Esophagus squamous epithelium (tissue), 4 donors: Measurements from ENCODE around the gene RHOH.
A peak's percentile ranks its signal among the peaks of the same experiment; 100 is the strongest.

Source experiments
- POLR2A ChIP-seq, 4 donors: fragments of 450-650 bp; IDR thresholded peaks; one replicate each; pipeline ENCODE4 v1.6.1; 2017; ENCODE audit warnings: antibody characterized with exemption in 4 of 4, mild to moderate bottlenecking in 4 of 4, moderate library complexity in 3 of 4
- TF ChIP-seq, protein P1 (sequence below), 6 experiments: fragments of 450-650 bp in 4 of 6; fragments of 200-600 bp in 2 of 6; sonication (generic) in 2 of 6; IDR thresholded peaks; one replicate each; pipeline ENCODE4 v1.5.1; 2016 to 2019; ENCODE audit warnings: antibody characterized with exemption in 6 of 6, mild to moderate bottlenecking in 4 of 6, moderate library complexity in 4 of 6

DNA sequence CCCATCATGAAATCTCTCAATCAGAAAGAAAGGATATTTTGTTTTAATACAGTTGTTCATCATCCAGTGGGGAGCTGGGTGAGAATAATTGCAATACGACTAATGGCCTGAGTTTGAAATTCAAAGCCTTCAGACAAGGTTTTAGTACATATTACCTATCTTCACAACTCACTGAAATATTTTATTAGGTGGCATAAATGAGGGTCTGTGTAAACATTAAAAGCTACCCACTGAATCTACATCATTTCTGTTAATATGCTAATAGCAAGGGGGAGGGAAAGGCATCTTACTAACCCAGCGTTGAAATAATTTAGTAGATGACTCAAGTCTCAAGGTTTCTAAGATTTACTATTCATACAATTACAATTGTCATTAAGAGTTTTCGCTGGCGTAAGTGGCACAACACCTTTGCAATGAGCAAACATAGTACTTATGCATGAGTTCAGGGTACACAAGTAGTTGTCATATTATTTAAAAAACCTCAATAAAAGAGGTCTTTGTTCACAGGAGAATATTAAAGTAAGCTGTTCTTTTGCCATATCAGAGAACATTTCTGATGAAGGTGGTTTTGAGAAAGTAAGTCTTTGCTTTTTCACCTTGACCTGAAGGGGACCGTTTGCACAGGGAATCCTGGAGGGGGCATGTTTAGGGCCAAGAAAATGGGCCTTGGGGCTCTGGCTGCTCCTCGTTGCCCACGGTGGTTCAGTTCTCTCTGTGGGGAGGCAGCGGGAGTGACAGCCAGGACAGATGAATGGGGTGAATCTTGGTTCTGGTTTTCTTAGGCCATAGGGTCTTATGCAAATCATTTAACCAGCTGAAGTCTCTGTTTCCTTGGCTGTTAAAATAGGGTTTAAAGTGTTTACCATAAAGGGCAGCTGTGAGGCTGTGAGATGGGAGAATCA lies 4.5 kb upstream of the RHOH start:
- TF ChIP-seq, protein P1, sequence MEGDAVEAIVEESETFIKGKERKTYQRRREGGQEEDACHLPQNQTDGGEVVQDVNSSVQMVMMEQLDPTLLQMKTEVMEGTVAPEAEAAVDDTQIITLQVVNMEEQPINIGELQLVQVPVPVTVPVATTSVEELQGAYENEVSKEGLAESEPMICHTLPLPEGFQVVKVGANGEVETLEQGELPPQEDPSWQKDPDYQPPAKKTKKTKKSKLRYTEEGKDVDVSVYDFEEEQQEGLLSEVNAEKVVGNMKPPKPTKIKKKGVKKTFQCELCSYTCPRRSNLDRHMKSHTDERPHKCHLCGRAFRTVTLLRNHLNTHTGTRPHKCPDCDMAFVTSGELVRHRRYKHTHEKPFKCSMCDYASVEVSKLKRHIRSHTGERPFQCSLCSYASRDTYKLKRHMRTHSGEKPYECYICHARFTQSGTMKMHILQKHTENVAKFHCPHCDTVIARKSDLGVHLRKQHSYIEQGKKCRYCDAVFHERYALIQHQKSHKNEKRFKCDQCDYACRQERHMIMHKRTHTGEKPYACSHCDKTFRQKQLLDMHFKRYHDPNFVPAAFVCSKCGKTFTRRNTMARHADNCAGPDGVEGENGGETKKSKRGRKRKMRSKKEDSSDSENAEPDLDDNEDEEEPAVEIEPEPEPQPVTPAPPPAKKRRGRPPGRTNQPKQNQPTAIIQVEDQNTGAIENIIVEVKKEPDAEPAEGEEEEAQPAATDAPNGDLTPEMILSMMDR (IDR thresholded peaks at IDR 0.05) = no peak
- peak in 1 of 4 donors; percentile 10 for TF ChIP-seq POLR2A (IDR thresholded peaks at IDR 0.05)
